ENCODE results near the gene NHLRC4. TPM values are rescaled to one million over a fixed set of nuclear protein-coding genes. Genes with fewer than 3 reads are reported as not detected.

Gene NHLRC4
- total and polyA plus RNA-seq, 2 of the 13 experiments (the other 11 are each of a cell fraction or from before 2014, with no cell fraction given), result 0.40 to 0.59 TPM

DNA sequence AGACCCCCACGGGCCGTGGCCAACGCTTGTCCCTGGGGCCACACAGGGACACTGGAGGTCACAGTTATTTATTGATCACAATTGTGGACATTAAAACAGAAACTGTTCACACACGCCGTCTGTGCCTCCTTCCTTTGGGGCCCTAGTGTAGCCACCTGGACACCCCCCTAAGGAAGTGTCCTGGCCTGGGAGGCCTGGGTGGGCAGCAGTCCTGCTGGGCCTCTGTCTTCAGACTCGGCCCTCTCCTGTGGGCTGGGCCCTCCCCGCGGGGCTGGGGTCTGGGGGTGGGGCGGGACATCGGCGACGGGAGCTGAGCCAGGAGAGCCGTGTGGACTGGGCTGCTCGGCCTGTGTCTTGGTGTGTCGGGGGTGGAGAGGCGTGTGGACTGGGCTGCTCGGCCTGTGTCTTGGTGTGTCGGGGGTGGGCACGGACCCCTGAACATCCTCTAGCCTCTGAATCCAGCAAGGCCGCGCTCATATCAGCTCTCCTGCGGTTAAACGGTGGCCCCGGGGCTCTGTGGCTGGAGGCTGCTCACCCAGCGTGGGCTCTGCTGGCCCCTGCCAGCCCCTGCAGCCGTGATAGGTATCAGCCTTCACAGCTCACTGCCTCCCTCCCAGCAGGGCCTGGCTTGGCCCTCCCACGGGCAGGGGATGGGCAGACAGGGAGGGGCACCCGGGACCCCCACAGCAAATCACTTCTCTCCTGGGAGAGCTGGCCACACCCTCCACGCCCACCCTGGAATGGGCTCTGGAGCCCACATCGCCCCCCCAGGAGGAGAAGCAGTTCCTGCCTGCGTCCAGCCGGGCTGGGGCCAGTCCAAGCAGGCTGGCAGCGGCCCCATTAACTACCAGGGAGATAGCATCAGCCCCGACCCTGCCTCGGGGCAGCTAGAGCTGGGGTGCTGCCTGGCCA is 1.1 kb upstream of the NHLRC4 start (continued):
- TF ChIP-seq FUBP1 (CRISPR knock-in tag; IDR thresholded peaks at IDR 0.05; ENCODE audit: borderline replicate concordance) (no peak), KLF12 (CRISPR knock-in tag; IDR thresholded peaks at IDR 0.05; ENCODE audit: borderline replicate concordance) (no peak), ZNF281 (CRISPR knock-in tag; IDR thresholded peaks at IDR 0.05; ENCODE audit: borderline replicate concordance) (no peak), ZNF563 (CRISPR knock-in tag; IDR thresholded peaks at IDR 0.05) (no peak), ZNF816 (CRISPR knock-in tag; IDR thresholded peaks at IDR 0.05; ENCODE audit: borderline replicate concordance) (no peak), HHEX (CRISPR knock-in tag; IDR thresholded peaks at IDR 0.05) (no peak), GABPB1 (CRISPR knock-in tag; IDR thresholded peaks at IDR 0.05) (no peak), MLLT10 (CRISPR knock-in tag; IDR thresholded peaks at IDR 0.05) (no peak), NFIC (IDR thresholded peaks at IDR 0.05; ENCODE audit: low read length) (no peak), FOSL2 (CRISPR knock-in tag; IDR thresholded peaks at IDR 0.05) (no peak), HNF4A (CRISPR knock-in tag; IDR thresholded peaks at IDR 0.05) (no peak)
- TF ChIP-seq, protein P1, sequence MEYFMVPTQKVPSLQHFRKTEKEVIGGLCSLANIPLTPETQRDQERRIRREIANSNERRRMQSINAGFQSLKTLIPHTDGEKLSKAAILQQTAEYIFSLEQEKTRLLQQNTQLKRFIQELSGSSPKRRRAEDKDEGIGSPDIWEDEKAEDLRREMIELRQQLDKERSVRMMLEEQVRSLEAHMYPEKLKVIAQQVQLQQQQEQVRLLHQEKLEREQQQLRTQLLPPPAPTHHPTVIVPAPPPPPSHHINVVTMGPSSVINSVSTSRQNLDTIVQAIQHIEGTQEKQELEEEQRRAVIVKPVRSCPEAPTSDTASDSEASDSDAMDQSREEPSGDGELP (IDR thresholded peaks at IDR 0.05; ENCODE audit: borderline replicate concordance, low read depth), result no peak
- TF ChIP-seq, protein P2, sequence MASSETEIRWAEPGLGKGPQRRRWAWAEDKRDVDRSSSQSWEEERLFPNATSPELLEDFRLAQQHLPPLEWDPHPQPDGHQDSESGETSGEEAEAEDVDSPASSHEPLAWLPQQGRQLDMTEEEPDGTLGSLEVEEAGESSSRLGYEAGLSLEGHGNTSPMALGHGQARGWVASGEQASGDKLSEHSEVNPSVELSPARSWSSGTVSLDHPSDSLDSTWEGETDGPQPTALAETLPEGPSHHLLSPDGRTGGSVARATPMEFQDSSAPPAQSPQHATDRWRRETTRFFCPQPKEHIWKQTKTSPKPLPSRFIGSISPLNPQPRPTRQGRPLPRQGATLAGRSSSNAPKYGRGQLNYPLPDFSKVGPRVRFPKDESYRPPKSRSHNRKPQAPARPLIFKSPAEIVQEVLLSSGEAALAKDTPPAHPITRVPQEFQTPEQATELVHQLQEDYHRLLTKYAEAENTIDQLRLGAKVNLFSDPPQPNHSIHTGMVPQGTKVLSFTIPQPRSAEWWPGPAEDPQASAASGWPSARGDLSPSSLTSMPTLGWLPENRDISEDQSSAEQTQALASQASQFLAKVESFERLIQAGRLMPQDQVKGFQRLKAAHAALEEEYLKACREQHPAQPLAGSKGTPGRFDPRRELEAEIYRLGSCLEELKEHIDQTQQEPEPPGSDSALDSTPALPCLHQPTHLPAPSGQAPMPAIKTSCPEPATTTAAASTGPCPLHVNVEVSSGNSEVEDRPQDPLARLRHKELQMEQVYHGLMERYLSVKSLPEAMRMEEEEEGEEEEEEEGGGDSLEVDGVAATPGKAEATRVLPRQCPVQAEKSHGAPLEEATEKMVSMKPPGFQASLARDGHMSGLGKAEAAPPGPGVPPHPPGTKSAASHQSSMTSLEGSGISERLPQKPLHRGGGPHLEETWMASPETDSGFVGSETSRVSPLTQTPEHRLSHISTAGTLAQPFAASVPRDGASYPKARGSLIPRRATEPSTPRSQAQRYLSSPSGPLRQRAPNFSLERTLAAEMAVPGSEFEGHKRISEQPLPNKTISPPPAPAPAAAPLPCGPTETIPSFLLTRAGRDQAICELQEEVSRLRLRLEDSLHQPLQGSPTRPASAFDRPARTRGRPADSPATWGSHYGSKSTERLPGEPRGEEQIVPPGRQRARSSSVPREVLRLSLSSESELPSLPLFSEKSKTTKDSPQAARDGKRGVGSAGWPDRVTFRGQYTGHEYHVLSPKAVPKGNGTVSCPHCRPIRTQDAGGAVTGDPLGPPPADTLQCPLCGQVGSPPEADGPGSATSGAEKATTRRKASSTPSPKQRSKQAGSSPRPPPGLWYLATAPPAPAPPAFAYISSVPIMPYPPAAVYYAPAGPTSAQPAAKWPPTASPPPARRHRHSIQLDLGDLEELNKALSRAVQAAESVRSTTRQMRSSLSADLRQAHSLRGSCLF (CRISPR knock-in tag; IDR thresholded peaks at IDR 0.05; ENCODE audit: borderline replicate concordance), result no peak
